ENCODE results near the gene EPB41L1.

Gene EPB41L1

DNA sequence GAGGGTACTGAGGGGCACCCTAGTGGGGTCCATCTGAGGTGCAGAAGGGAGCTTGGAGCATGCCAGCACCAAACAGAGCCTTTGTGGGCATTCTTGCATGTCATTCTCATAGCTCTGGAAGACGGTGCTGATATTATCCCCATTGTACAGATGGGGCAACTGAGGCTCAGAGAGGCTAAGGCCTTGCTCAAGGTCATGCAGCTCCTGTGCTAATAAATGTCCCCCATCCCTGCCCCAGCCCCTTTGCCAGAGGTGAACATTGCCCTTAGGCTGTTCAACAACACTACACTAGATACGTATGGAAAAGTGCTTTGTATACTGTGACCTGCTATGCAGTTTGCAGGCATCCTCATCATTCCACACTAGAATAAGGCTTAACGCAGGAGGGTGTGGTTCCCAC, 5.5 kb upstream of the EPB41L1 start:
- DNase-seq = no peak
- in situ Hi-C loops (cut with HindIII; ENCODE audit: low pct_ligation_motif_present, low pct_unique_long_range_greater_than_20kb, low sequenced_read_pairs) = loop anchor here (25.0 kb wide), 1 partner anchor 162 kb away; no protein-coding TSS in a partner anchor

DNA sequence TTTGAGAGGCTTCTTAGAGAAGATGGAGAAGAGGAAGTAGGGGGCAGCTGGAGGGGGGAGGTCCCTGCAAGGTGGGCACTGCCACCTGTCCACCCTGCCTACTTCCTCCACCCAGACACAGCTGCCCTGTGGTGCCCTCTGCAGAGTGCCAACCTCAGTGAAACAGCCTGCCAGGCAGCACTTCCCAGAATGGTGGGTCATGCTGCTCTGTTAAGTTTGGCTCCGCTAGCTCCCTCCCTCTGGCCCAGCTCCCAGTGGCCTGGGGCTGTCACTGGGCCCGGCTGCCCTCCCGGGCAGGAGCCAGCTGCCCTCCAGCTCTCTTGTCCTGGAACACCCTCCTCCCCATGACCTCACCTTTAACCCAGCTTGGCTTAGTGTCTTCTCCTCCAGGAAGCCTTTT, 5.1 kb upstream of the EPB41L1 start:
- in situ Hi-C loops (cut with HindIII; ENCODE audit: low pct_ligation_motif_present, low pct_unique_long_range_greater_than_20kb, low sequenced_read_pairs) = loop anchor here (25.0 kb wide), 1 partner anchor 162 kb away; no protein-coding TSS in a partner anchor
- no peak for DNase-seq

DNA sequence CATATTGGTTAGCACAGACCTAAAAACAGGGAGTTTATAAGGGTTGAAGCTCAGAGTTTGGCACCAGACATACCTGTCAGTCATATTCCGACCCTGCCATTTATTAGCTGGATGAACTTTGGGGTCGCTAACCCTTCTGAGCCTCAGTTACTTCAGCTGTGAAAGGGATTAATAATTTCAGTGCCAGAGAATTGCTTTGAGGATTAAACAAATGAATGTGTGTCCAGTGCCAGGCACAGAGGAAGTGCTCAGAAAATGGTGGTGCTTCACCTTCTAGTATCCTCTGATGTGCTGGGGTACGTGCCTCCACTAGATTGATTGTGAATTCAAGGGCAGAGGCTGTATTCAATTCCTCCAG, 4.1 kb upstream of the EPB41L1 start:
- in situ Hi-C loops (cut with HindIII; ENCODE audit: low pct_ligation_motif_present, low pct_unique_long_range_greater_than_20kb, low sequenced_read_pairs) = no loop called here

DNA sequence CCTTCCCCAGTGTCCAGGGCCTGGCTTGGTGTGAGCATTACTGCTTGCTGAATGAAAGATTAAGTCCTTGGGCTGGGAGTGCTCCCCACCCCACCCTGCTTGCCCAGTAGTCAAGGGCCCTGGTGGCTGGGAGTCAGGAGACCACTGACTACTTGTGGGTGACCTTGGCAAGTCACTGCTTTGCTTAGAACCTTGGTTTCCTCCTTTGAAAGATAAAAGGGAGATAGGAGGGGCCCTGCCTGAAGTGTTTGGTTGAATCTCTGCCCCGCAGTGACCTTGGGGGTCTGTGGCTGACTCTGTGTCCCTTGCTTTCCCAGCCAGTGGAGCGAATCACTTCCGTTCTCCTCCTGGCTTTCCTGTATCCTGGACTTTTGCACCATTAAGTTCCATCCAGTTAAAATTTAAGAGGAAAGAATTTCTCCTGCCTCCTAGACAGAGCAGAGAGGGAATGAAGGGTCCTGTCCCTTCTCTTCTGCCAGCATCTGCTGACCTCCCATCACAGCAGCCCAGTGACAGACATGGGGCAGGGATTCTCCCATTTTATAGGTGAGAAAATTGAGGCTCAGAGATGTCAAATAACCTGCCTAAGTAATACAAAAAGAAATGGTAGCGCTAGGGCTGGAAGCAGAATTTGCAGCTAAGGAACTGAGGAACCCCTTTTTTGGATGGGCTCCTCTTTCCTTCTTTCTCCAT, 3.5 kb upstream of the EPB41L1 start:
- in situ Hi-C loops (cut with HindIII; ENCODE audit: low pct_ligation_motif_present, low pct_unique_long_range_greater_than_20kb, low sequenced_read_pairs) = no loop called here
- DNase-seq = peak; percentile 13

More for the DNA sequence above, 4.1 kb upstream of the EPB41L1 start:
- DNase-seq = no peak

DNA sequence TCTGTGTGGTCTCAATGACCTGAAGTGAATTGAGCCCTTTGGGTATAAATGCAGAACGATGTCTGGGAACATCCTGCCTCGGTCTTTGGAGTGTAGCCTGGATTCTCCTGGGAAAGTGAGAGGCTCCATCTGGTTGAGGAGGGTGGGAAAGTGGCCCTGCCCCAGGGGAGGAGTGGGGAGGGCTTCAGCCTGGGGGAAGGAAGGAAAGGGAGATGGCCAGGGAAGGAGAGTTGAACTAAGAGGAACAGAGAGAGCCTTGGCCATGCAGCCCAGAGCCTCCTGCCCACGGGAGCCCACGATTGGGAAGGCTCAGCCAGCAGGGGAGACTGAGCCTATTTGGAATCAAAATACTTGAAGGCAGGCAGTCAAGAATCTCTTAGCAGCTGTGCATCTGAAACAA, 2.3 kb upstream of the EPB41L1 start:
- no peak for DNase-seq
- in situ Hi-C loops (cut with HindIII; ENCODE audit: low pct_ligation_motif_present, low pct_unique_long_range_greater_than_20kb, low sequenced_read_pairs) = no loop called here

DNA sequence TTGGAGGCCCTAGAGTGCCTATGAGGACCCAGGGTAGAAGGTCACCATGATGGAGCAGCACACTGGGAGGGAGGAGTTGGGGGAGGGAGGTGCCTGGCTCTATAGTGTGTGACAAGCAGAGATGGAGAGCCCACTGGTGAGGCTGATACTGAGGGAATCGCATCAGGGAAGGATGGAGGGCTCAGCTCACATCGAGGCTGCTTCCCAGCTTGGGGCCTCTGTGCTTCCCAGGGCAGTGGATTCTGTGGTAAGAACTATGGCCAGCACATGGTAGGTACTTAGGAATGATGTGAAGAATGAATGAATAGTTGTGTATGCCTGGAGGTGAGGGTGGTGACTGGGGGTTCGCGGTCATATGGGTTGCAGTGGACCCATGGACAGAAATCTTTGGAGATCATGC, 1.3 kb upstream of the EPB41L1 start:
- in situ Hi-C loops (cut with HindIII; ENCODE audit: low pct_ligation_motif_present, low pct_unique_long_range_greater_than_20kb, low sequenced_read_pairs) = no loop called here
- no peak for DNase-seq

DNA sequence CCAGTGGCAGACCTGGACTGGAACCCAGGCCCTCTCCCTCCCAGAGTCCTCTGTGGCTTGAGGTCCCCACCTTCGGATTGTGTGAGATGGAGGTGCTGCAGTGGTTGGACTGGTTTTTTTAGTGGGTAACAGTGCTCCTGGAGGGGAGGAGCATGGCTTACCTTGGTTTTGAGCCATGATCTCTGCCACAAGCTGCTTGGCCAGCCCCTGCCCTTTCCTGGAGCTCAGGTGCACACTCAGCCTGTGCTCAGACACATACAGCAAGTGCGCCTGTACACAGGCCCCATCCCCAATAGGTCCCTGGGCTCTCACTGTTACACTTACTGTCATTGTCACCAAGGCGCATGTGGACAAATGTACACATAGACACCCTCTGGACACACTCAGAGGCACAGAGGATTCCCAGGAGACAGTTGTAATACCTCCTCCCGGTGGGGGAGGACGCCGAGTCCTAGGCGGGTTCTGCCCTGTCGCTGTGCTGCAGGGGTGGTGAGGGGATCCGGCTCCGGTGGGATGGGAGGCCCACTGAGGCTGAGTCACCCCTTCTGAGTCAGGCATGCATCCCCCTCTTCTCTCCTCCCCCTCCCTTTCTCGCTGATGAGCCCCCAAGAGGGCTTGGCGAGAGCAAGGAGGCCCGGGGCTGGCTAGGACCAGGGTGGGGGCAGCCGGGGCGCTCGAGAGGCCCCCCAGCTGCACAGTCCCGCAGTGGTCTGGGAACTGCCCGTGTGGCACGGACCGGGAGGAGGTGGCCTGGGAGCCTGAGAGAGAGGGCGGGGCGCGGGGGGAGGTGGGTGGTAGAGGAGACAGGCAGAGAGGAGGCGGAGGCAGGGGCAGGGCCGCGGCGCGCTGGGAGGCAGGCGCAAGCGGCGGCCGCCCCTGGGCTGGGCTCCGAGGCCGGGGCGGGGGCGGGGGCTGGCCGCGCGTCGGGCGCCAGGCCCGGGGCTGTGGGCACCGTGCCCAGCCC, 522 bp upstream of the EPB41L1 start:
- DNase-seq = peak; percentile 74
- in situ Hi-C loops (cut with HindIII; ENCODE audit: low pct_ligation_motif_present, low pct_unique_long_range_greater_than_20kb, low sequenced_read_pairs) = no loop called here

DNA sequence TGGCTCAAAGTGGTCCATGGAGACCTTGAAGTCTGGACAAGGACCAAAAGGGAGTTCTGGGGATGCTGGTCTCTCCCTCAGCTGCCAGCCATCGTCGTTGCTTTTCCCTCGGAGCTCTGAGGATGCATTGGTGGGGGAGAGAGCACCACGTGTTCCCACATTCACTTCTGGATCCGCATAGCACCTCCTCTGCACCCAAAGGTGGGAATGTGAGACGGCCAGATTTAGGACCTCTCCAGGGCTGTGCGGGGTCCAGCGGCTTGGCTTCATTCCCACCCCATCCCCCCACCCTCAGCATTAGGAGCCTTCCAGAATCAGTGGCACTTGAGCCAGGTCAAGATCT, 1.1 kb downstream of the EPB41L1 start:
- in situ Hi-C loops (cut with HindIII; ENCODE audit: low pct_ligation_motif_present, low pct_unique_long_range_greater_than_20kb, low sequenced_read_pairs) = no loop called here
- DNase-seq = no peak

DNA sequence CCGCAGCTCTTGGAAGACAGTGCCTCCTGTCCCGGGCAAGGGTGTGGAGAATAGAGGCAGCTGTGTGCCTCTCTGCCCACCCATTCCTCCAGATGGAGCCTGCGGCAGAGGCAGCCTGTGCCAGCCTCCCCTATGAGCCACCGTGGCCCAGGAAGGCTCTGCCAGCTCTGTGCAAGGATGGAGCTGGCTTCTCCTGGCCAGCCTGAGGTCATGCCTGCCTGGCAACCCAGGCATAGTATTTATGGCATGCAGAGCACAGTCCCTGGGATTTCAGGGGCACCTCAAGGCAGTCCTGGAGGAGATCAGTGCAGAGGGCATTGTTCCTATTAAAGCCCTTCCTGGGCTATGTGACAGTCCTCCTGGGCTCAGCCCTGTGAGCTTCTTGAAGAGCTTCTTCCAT, 1.5 kb downstream of the EPB41L1 start:
- in situ Hi-C loops (cut with HindIII; ENCODE audit: low pct_ligation_motif_present, low pct_unique_long_range_greater_than_20kb, low sequenced_read_pairs) = no loop called here

DNA sequence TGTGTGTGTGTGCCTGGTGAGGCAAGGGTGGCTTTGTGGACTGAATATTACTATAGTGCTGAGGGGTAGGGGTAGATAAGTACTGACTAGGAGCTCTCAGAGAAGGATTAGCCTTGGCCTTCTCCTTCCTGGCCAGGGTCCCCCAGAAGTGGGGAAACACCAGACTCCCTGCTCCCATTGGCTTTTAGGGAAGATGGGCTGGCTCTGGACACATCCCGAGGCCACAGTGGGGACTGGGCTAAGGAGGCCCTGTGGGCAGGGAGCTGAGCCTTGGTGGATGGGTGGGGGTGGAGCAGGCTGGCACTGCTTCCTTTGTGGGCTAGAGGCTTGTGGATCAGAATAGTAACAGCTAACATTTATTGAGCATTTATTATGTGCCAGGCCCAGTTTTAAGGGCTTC, 3.1 kb downstream of the EPB41L1 start:
- in situ Hi-C loops (cut with HindIII; ENCODE audit: low pct_ligation_motif_present, low pct_unique_long_range_greater_than_20kb, low sequenced_read_pairs) = no loop called here
- no peak for DNase-seq

More for the DNA sequence above, 1.5 kb downstream of the EPB41L1 start:
- no peak for DNase-seq

DNA sequence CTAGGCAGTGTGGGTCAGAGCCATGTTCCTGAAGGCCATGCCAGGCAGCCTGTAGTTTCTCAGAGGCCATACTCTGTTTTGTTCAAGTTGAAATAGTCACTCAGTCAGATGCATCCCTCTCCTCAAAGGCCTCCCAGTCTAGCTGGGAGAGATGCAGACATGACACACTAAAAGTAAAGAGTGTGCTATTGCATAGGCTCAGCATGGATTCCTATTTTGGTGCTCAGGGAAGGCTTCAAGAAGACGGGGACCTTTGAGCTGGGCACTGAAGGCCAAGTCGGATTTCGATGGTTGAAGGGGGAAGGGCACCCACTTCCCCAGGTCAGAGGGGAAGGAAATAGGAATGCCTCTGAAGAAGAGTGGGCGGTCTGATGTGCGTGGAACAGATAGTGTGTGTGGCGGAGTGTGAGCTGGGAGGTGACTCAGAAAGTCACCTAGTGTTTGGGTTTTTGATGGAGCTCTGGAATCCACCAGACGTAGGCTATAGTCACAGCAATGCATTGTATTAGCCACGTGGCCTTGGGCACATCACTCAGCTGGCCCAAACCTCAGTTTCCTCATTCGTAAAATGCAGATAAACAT, 3.7 kb downstream of the EPB41L1 start:
- DNase-seq = no peak
- in situ Hi-C loops (cut with HindIII; ENCODE audit: low pct_ligation_motif_present, low pct_unique_long_range_greater_than_20kb, low sequenced_read_pairs) = no loop called here

DNA sequence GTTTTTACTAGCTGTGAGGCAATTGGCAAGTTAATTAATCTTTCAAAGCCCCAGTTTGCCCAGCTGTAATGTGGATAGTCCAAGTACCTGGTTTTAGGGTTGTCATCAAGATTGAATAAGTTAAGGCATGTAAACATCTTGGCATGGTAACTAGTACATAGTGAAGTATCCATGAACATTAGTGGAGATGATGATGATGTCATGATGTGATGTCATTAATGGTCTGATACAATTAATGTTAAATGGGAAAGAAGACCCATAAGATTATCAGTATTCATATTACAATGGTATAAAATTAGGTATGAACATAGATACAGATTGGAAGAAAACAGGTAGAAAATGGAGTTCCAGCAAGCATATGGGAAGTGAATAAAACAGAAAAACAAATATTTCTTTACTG, 5.3 kb downstream of the EPB41L1 start:
- in situ Hi-C loops (cut with HindIII; ENCODE audit: low pct_ligation_motif_present, low pct_unique_long_range_greater_than_20kb, low sequenced_read_pairs) = no loop called here
- DNase-seq = no peak

DNA sequence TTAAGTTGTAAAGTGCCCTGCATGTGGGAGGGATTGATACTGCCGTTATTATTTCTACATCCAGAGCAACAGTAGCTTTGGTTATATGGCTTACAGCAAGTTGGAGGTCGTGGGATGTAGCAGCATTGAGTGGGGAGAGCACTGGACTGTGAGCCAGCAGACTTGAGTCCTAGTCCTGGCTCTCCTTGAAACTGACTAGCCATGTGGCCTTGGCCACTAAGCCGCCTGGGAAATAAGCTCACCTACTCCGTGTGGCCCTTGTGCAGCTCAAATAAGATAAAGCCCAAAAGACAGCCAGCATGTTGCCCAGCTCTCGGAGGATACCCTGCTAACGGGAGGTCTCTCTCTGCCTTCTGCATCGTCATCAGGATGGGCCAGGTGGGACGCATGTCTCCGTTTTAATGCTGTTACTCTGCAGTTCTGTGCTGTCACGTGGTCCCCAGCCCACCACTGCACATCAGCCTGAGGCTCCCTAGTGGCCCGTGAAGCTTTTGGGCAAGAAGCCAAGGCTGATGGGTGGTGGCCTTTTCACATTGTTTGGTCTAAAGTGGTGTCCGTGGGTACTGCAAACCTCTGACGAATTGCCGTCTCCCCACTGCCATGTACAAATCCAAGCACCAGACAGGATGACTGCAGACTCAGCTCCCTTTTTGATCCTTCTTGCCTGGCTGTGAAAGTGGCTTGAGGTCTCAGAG, 7.9 kb downstream of the EPB41L1 start:
- in situ Hi-C loops (cut with HindIII; ENCODE audit: low pct_ligation_motif_present, low pct_unique_long_range_greater_than_20kb, low sequenced_read_pairs) = no loop called here
- DNase-seq = no peak

DNA sequence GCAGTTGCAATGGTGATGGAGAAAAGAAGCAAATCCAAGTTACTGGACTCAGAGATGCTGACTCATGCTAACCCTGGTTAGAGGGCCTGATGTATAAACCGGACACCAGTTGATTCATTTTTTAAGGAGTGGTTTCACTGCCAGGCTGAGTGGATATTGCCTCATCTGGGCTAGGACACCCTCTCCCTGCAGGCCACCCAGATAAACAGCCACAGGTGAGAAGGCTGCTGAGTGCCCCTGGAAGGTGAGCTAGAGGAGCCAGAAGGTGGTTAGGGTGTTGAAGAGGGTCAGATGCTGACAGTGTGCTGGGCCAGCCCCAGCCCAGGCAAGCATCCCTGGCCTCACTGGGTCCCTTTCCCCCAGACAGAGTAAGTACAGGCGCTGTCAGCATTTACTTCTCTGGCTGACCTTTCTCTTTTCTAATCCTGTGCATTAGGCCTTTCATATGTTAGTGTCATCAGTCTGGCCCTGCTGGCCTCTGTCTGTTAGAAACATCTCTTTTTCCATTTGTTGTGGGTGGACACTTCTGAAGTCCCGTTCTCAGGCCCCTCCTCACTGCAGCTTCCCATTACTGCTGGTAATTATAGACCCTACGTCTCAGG, 13.5 kb downstream of the EPB41L1 start:
- in situ Hi-C loops (cut with HindIII; ENCODE audit: low pct_ligation_motif_present, low pct_unique_long_range_greater_than_20kb, low sequenced_read_pairs) = no loop called here
- DNase-seq = peak; percentile 71

DNA sequence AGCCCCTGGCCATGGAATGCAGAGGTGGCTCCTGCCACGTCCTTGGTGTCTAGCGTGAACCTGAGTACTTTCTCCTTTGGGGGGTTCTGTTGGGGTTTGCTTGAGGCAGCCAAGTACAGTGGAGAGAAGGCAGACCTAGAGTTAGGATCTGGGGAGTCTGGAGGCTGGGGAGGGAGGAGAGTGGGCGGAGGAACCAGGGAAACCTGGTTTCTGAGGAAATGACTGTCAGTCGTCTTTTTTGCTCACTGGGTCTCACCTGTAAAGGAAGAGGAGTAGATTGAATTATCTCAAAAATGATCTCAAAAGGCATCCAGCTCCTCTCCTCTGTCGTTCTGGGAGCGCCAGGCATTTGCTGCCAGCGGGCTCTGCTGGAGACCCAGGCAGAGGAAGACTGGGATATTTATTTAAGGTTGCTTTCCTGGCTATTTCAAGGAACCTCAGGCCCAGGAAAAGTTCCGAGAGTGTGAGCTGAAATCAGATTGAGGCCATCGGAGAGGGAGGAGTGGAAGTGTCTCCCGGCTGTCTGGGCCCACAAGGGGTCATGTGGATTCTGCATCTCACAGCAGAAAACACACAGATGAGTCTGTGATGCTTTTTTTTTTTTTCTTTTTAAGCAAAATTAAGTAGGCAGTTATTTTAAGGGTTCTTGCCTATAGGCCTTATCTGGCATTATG, 16.1 kb downstream of the EPB41L1 start:
- in situ Hi-C loops (cut with HindIII; ENCODE audit: low pct_ligation_motif_present, low pct_unique_long_range_greater_than_20kb, low sequenced_read_pairs) = no loop called here

DNA sequence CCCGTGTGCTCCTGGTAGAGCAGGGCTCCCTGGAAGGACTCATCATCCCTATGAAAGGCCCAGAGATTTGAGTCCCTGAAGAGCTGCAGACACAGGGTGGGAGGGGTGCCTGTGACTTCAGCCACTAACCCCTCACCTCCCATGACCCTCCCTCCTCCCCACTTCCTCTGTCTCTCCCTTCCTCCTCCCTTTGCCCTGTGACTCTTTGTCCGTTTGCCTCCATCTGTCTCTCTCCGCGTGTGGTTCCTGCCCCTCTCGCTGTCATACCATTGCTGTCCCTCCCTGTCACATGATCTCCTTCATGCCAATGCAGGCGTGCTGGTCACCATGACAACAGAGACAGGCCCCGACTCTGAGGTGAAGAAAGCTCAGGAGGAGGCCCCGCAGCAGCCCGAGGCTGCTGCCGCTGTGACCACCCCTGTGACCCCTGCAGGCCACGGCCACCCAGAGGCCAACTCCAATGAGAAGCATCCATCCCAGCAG, 19.0 kb downstream of the EPB41L1 start:
- in situ Hi-C loops (cut with HindIII; ENCODE audit: low pct_ligation_motif_present, low pct_unique_long_range_greater_than_20kb, low sequenced_read_pairs) = no loop called here
- DNase-seq = no peak

More for the DNA sequence above, 16.1 kb downstream of the EPB41L1 start:
- DNase-seq = no peak

DNA sequence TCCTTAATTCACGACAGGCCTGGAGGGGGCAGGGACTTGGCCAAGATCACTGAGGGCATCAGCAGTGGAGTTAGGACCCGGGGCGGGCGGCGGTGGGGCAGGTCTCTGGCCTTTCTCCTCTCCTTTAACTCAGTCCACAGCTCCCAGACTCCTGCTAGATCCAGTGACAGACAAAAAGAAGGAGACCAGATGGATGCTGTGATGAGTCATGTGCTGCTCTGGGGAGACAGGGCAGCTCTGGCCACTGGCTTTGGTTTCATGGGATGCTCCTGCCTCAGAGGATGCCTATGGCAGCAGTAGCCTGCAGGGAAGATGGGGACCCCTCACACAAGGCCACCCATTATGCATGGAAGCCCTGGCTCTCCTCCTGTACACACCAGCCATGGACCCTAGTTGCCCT, 20.5 kb downstream of the EPB41L1 start:
- in situ Hi-C loops (cut with HindIII; ENCODE audit: low pct_ligation_motif_present, low pct_unique_long_range_greater_than_20kb, low sequenced_read_pairs) = no loop called here
- DNase-seq = no peak

DNA sequence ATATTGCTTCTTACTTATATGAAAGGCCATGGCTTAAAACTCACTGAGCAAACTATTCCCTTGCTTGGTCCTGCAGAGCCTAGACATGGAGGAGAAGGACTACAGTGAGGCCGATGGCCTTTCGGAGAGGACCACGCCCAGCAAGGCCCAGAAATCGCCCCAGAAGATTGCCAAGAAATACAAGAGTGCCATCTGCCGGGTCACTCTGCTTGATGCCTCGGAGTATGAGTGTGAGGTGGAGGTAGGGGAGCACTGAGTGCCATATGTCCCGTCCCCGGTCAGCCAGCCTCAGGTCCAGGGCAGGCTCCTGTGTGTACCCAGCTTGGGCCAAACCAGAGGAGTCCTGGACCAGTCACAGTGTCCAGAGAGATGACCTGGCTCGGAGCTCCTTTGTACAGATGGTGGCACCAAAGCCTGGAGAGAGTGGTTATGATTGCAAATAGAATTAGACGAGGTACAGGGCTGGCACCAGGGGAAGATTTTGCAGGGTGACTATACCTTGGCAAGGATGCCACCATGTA, 21.0 kb downstream of the EPB41L1 start:
- no peak for DNase-seq
- in situ Hi-C loops (cut with HindIII; ENCODE audit: low pct_ligation_motif_present, low pct_unique_long_range_greater_than_20kb, low sequenced_read_pairs) = no loop called here

All from ACHN (cell line).